NOMO-1 (cell line): ENCODE data around the gene RPP25L.
A peak's percentile ranks its signal among the peaks of the same experiment; 100 is the strongest.

Experiments used
- DNase-seq, 2 experiments: peaks; one replicate each; lab custom pipeline; 2025; ENCODE audit not compliant: unreplicated experiment in 2 of 2; lab: John Stamatoyannopoulos, UW

The RPP25L gene

DNA sequence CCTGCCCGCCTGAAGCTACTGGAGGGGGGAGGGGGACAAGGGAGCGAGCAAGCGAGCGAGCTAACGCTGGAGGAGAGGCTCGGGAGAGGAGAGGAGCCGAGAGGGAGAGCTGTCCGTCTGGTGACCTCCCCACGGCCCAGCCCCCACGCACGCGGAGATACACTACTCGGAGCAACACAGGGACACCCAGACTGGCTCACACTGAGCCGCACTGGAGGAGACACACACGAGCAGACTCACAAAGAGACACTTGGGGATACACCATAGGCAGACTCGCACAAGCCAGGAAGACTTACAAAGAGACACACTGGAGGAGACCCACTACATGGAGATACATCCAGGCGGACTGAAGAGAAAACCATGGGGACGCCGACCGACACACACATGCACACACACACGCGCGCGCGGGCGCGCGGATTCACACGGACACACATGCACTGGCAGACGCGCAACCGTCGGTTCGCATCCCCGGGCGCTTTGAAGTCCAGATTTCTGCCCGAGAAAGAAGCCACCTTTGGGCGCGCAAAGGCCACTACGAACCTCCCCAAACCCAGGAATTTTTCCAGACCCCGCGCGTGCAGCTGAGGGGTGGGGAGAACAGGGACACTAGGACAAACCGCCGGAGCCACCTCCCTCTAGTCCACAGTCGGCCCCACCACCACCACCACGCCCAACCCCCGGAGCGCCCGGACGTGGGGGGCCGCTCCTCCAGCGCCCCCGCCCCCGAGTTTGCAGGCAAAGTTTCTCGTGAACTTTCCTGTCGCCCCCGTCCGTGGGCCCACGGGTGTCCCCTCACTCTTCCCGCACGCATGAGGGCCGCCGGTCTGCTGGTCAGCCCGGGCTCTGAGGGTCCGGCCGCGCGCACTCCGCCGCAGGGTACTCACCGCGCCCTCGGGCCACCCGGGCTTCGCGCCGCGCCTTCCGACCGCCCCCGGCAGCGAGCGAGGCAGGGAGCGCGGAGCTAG, 22.9 kb downstream of the RPP25L start:
- DNase-seq, result no peak

DNA sequence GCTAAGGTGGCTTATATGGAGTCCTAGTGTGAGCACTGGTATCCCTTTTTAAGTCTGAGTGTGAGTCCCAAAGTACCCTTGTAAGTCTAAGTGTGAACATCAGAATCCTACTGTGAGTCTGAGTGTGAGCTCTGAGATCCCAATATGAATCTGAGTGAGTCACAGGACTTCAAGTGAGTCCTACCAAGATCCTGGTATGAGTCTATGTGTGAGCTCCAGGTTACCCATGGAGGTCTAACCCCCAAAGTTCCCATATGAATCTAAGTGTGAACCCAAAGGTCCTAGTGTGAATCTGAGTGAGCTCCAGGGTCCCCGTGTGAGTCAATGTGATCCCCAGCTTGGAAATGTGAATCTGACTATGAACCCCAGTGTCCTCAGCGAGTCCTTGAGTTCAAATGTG, 24.6 kb downstream of the RPP25L start:
- no peak for DNase-seq

DNA sequence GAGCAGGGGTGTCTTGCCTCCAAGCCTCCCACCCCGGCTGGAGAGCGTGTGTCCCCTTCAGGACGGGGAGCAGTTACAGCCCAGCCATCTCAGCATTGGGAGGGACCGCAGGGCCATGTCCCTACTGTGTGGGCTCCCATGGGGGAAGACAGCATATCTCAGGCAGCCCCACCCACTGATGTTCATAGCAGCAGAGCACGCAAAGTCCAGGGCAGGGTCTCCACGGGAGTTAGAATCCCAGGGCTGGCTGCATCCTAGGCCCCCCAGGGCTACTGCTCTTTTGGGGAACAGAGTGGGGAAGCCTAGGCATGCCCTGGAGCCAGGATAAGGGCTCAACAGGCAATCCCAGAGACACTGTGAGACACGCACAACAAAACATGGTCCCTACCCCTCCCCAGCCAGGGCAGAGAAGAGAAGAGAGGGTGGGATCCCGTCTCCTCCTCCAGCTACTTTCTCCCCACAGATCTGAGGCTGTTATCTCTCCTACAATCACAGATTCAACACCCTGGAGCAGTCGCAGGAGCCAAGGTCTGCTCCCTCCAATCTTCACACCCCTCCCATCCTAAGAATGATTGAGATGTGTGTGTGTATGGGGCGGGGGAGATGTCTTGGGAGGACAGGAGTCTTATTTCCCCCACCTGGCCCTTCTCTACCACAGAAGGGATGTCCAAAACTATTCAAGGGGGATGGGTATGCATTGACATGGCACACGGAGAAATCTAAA, 25.8 kb downstream of the RPP25L start:
- DNase-seq, result no peak

DNA sequence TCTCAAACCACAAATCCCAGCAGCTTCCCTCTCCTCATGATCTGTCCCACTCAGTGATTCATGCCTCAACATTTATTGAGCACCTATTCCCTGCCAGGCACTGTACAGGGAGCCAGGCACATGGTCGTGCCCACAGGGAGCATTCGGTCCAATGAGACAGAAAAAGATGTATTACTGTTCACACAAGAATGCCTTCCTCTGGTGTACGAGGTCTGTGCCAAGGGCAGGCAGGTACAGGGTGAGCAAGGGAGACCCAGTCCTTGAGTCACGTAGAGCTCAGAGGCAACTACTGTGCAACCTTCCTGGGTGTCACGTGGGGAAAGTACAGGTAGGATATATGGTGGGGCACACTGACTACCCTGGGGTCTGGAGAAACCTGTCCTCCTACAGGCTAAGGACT, 26.9 kb downstream of the RPP25L start:
- DNase-seq, result no peak

DNA sequence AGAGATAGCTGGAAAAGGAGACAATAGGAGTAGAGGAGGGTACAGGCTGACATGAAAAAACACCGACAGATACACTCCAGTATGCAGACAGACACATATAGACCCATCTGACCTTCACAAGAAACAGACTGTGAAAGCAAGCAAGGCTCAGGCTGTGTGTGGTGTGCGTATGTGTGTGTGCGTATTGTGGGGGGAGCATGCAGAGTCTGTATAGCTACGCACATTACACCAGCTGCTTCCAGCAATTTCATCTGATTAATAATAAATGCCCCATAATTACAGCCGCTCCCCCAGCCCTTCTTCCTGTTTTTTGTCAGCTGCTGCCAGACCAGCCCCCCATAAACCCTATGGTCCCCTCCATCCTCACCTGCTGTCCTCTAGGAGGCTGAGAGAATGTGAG, 29.1 kb downstream of the RPP25L start:
- no peak for DNase-seq

DNA sequence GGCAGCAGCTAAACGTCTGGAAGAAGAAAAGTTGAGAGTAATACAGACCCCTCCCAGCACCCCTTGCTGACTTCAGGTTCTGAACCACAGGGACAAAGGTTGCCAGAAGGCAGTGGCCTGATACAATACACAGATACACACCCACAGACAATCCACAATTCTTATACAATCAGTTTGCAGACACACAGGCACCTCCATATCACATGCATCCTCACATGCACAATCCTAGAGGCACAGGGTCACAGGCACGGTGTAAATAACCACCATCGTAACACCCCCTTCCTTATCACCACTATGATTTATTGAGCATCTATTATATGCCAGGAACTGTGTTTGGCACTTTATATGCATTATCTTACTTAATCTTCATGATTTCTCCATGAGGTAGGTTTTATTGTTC, 30.6 kb downstream of the RPP25L start:
- no peak for DNase-seq

DNA sequence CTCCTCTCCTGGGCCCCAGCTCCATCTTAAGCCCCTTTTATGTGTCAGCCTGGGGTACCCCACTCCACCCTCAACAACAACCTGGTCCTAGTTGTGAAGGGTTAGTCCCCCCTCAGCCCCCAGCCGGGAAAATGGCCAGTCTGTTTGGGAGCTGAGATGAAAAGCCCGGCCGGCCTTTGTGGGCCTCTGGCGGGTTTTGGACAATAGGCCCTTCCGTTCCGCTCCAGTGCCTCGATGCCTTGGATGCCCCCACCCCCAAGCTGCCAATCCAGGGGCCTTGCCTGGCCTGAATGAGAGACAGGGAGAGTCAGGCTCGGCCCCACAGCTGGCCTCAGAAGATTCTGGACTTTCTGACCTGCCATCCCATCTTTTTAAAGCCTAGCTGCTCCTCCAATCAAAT, 31.5 kb downstream of the RPP25L start:
- DNase-seq, result no peak

DNA sequence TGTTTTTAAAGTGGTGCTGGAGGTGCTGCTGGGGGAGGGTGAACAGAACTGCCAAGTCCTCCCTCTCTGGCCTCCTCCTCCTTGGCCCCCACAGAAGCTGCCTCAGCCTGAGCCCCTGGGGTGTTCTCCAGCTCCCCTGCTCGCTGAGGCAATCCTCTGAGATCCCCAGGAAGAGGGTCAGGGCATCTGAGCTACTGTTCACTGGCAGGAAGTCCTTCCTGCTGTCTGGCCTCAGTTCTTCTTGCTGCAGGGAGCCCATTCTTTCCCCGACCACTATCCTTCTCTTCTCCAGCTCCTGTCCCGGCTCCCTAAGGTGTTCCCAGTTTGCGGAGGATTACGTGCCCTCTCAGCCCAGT, 32.1 kb downstream of the RPP25L start:
- DNase-seq, result no peak

DNA sequence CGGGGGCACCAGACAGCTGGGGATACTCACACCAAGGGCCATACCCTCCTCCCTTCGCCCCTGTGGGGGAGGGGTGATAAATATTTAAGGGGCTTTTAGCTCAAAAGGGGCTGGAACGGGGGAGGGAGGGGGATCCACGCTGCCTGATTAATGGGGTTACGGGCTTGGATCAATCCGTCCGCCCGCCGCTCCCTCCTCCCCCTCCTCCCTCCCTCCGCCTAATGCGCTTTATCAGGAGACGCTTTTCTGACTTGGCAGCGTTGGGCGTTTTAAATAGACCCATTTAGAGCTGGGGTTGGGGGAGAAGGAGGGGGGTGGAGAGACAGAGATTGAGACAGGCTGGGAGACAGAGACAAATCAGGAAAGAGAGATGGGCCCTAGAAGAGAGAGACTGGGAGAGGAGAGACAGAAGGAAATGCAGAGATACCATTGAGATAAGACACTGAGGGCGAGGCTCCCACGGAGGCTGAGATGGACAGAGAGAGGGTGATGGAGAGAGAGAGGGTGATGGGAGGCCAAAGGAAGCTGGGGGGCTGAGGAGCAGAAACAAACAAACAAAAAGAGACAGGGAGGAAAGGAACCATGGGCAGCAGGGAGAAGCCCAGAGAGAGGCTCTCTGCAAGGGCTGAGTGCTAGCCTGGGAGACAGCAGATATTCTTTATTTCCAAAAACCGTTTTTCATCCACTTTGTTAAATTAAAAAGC, 32.6 kb downstream of the RPP25L start:
- DNase-seq, result no peak

DNA sequence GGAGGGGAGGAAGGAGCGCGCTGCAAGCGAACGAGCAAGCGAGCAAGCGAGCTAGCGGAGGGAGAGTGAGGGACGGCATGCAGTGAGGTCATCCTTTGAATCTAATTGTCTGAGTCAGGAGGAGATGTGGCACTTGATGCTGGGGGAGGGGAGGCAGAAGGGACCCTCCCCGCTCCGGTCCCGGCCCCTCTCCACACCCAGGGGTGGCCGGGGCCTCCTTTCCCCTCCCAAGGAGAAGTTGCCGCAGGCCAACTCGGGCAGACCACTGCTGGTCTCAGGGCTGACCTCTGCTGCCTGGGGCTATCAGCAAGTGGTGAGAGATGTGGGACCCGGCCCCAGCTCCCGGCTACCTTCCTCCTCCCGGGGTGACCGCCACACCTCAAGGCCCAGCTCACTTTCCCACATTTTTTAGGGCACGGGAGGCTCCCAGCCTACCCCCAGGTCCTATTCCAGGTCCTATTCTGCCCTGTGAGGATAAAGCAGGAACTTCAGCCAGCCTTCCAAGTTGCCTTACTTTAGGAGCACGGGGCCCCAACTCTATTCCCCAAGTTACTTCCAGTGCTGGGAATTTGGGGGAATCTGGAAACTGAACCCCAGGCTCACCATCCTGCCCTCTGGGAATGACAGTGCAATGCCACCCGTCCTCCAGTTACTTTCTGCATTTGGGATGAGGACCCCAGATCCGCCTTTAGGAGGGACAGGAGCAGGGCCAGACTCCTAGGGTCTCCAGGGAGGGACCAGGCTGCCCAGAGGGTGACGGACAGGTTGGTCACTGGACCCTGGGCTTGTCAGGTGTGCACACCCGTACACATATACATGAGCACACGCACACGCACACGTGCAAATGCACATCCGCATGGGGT, 33.4 kb downstream of the RPP25L start:
- DNase-seq, result peak in 1 of 2 experiments; percentile 17

DNA sequence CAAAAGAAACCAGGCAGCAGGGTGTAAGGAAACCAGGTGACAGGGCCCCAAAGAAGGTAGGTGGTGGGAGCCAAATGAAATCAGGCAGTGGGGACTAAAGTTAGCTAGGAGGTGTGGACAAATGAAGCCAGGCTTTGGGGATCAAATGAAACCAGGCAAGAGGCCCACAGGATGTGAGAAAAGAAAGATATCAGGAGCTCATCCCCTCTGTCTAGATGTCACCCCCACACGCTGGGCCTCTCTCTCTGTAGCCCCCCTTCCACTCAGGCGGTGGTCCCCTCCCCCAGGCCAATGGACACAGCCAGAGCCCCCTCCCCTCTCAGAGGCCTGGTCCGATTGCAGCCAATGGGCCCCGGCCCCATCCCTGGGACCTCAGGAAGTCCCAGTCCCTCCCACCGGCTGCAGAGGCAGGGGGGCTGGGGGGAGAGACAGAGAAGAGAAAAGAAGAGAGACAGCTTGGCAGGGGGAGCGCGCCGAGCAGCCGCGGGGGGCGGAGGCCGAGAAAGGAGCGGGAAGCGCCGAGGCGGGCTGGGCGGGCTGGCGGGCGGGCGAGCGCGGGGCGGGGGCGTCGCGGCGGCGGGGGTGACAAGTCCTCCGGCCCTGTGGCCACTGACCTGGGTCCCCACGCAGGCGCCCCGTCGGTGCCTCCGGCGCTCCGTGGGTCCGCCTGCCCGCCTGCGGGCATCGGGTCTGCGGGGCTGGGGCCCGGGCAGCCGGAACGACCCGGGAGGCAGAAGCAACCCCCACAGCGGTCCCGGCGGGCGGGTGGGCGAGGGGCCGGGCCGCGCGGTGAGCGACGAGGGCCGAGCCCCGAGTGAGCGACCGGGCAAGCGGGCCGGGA, 34.3 kb downstream of the RPP25L start:
- no peak for DNase-seq

DNA sequence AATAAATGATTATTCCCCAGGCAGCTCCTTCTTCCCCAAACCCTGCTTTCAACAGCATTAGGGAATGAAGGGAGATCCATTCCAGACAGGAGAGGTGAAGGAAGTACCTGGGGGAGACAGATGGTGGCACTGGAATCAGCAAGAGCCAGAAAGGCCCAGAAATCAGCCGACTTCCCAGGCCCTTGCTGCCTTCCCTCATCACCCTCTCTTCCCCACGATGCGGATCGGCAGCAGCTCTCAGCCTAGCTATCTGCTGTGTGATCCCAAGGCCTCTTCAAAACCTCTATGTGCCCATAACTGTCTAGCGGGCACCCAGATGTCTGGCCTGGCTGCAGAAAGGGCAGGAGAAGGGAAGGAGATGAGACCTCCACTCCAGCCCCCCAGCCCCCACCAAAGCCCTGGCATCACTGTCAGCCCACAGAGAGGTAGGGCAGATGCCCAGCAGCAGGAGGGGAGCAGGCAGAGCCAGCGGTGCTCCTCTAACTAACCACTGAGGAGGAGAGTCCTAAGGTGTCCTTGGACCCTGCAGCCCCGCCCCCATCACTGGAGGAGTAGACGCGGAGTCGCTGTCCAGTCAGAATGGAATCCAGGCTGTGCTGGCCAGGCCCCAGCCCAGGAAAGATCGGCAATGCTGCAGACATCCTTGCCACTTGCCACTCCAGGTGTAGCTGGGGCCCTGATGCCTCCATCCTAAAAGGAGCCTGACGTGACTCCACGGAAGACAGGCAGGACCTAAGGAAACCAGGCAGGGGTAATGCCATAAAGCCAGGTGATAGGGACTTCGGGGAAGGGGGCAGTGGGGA, 35.1 kb downstream of the RPP25L start:
- no peak for DNase-seq

DNA sequence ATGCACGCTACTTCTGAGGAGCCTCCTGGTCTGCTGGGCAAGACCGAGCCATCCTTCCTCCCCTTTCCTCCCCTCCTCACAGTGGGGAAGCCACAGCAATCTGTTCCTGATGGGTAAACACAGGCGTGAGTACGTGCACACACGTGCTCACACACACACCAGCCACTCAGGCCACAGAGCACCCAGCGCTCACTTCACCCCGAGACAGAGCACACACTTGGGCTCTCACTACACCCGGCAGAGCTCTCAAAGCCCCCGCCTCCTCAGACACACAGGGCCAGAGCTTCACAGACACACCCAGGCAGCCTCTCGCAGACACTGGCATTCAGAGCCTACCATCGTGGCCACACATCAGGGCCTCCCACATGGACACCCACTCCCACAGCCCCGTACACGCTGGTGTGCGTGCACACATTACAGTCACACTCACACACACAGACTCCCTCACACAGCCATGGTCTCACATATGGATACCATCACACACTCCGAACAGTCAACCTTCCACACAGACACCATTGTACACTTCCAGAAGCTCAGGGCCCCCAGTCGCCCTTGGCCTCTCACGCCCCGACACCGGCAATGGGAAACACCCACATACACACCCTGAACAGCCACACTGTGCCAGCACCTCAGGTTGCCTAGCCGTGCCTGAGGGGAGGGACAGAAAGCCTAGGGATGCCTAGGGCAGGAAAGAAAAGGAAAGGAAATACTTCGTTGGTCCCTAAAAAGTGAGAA, 35.9 kb downstream of the RPP25L start:
- DNase-seq, result no peak

DNA sequence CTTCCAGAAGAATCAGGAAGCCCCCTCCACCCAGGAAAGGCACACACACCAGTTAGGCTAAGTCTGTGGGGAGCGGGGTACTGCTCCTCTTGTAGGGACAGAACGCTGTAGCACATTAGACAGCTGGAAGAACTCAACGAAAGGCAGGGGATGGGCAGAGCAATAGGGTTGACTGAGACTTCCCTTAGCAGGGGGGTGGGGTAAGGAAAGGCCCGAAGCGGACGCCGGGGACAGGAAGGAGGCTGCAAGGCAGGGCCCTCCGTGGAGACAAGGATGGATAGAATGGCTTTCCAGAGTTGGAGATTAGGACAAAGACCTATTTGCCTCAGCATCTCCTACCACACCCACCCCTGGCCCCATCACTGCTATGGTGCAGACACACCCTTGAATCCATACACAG, 36.7 kb downstream of the RPP25L start:
- DNase-seq, result no peak

DNA sequence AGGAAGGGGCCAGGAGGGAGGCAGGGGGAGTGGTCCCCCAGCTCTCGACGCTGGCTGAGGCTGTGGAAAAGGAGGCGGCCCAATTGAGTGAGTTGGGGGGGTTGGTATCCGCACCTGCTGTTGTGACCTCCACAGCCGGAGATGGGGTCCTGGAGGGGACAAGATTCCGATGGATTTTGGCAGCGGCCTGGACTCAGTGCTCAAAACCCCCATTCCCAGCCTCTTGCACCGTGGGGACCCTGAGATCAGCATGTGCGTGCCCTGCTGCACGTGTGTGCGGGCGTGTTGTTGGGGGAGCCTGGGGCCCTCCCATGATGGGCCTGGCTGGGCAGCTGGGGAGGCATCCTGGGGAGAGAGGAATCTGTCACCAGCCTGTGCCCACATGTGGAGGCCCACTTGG, 37.3 kb downstream of the RPP25L start:
- DNase-seq, result no peak

DNA sequence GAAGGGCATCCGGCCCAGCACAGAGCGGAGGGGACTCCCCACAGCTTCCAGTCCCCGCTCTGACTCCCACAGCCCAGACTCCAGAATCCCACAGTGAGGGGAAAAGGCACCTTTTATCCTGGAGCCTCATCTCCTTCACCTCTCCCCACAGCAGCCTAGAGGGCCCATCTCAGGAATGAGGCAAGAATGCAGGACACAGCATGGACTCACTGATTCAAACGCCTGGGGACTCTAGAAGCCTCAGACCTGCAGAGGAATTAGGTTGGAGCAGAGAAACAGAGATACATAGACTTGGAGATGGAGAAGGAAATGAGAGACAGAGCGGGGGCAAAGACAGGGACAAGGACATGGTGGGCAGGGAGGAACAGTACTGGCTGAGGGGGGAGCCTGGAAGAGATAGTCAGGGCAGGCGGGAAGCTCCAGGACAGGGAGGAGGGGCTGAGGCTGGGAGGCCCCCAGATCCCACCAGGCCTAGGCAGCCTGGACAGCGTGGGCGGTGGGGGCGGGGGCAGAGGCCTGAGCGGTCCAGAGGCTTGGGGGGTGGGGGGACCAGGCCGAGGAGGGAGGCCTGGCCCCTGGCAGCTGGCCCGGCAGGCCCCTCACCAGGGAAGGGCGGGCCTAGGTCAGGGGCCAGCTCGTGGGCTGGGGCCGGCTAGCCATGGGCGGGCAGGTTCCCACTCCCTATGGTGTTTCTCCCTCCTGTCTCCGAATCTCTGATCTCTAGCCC, 38.1 kb downstream of the RPP25L start:
- DNase-seq, result no peak

DNA sequence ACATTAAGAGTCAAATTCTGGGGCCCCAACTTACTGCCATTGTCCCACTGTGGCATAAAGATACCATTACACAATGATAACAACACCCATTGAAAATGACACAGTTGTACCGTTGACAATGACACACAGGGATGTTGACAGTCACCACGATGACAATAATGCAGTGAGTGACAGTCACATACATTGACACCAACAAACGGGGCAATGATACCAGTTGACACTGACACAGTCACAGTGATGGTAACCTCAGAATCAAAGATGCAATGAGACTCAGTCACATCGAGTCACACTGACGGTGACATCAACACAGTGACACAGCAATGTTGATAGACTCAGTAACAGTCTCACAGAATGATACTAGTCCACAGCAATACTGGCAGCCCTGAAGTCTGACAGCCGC, 39.3 kb downstream of the RPP25L start:
- no peak for DNase-seq

DNA sequence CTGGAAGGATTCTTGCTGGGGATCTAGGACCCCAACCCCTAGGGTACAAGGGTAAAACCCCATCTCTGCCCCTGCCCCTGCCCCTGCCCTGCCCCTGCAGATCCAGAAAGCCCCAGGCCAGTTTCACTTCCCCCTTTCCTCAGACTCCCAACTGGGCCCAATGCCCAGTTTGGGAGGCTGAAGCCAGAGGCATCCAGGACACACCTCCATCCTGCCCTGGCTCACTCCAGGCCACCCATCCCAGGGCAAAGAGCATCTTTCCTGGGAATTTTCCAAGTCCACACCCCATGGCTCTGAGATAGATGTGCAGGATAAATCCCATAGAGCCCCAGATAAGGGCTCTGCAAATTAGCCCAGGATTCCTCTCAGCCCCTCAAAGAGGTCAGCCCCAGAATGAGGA, 39.8 kb downstream of the RPP25L start:
- DNase-seq, result no peak
